ENCODE measurements around the gene SEC23A.
"Not testable (repeated sequence)": the region's sequence is repeated elsewhere in the genome, so short reads cannot be mapped to it uniquely, and the experiment has no call there.

Gene SEC23A

DNA sequence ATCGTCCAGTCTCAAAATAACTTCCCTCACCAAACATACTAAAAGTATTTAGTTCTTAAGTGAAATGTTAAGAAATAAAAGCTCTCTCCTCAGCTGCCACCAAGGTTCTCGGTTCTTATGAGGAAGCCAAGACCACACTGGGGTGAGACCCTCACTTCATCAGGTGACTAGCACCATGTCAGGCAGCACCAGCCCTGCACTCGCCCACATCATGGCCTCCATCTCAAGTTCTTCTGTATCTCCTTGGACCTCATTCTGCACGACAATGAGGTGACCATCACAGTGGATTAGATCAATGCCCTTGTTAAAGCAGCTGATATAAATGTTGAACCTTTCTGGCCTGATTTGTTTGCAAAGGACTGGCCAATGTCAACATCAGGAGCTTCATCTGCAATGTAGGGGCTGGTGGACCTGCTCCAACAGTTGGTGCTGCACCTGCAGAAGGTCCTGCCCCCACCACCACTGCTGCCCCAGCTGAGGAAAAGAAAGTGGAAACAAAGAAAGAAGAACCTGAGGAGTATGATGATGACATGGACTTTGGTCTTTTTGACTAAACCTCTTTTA, 12.4 kb downstream of the SEC23A start:
- no peak for DNase-seq

DNA sequence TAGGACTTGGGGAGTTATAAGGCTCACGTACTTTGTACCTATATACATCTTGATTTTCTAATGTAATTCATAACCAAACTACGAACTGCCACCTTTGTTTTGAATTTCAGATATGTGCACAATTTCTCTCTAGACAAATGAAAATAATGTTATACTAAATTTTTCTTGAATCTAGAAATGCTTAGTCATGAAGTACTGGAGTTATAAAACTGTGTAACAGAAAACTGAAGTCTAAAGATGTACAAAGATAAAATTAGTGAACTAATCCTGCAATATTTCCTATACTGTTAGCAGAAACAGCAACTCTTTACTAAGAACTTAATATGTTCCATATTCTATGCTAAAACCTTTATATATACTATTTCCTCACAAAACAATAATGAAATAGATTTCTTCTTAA, 15.5 kb downstream of the SEC23A start:
- DNase-seq: no peak

DNA sequence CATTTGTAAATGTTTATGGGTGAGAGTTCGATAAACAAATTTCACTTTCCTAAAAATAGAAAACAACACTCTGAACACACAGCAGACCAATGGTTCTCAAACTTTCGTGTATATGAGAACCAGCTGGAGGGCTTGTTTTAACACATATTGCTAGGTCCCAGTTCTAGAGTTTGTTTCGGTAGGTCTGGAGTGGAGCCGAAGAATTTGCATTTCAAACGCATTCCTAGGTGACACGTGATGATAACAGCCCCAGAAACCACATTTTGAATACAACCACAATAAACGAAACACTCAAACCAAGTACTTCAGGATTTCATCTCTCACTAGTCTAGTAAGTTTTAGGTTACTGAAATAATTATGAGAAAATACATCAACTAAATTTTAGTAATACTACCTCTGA, 17.1 kb downstream of the SEC23A start:
- DNase-seq: no peak

DNA sequence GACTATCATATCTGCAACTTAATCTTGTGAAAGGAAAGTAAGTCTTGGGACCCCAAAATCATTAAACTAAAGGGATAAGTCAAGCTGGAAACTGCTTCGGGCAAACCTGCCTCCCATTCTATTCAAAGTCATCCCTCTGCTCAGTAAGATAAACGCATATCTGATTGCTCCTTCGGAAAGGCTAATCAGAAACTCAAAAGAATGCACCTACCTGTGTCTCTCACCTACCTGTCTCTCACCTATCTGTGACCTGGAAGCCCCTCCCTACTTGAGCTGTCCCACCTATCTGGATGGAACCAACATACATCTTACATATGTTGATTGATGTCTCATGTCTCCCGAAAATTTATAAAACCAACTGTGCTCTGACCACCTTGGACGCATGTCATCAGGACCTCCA, 19.9 kb downstream of the SEC23A start:
- no peak for DNase-seq

DNA sequence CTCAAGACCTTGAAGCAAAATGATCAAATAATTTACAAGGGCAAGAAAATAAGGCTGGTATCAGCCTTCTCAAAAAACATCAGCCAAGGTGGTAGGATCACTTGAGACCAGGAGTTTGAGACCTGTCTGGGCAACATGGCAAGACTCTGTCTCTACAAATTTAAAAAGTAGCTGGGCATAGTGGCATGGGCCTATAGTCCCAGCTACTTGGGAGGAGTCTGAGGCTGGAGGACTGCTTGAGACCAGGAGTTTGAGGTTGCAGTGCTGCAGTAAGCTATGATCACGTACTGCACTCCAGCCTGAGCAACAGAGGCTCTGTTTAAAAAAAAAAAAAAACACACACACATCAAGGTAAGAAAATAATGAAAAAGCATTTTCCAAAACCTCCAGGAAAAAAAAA, 22.1 kb downstream of the SEC23A start:
- no peak for DNase-seq

DNA sequence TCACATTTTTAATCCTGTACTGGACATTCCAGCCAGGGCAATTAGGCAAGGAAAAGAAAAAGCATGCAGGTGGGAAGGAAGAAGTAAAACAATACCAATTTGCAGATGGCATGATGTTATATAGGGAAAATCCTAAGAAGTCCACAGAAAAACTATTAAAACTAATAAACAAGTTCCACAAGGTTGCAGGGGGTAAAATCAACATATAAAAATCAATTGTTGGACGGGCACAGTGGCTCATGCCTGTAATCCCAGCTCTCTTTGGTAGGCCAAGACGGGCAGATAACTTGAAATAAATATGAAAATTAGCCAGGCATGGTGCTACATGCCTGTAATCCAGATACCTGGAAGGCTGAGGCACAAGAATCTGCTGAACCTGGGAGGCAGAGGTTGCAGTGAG, 31.9 kb downstream of the SEC23A start:
- no peak for DNase-seq

DNA sequence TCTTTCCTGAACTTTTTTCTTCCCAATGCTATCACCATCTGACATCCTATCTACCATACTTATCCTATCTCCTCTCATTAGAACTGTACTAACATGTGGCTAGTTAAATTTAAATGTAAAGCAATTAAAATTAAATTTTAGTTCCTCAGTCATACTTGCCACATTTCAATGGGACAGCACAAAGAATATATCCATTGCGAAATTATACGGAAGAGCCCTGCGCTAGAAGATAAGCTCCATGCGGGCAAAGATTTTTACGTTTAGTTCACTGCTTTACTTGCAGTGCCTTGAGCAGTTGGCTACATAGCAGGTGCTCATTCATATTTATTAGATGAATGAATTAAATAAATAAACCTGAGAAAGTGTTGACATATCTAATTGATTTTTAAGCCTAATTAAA, 33.1 kb downstream of the SEC23A start:
- no peak for DNase-seq

DNA sequence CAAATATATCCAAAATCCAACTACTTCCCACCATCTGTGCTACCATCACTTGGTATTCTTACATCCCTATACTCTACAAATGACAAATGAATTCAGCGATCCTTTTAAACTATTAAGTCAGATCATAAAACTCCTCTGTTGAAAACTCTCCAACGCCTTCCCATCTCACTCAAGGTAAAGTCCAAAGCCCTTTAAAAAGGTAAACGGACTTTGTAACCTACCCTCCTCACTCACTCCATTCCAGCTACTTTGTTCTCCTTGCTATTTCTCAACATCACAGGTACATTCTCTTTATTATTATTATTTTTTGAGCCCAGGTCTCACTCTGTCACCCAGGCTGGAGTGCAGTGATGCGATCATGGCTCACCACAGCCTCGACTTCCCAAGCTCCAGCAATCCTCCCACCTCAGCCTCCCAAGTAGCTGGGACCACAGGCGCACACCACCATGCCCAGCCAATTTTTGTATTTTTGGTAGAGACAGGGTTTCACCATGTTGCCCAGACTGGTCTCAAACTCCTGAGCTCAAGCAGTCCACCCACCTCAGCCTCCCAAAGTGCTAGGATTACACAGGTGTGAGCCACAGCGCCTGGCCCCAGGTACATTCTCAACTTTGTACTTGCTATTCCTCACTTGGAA, 33.7 kb downstream of the SEC23A start:
- not testable (repeated sequence) for DNase-seq

DNA sequence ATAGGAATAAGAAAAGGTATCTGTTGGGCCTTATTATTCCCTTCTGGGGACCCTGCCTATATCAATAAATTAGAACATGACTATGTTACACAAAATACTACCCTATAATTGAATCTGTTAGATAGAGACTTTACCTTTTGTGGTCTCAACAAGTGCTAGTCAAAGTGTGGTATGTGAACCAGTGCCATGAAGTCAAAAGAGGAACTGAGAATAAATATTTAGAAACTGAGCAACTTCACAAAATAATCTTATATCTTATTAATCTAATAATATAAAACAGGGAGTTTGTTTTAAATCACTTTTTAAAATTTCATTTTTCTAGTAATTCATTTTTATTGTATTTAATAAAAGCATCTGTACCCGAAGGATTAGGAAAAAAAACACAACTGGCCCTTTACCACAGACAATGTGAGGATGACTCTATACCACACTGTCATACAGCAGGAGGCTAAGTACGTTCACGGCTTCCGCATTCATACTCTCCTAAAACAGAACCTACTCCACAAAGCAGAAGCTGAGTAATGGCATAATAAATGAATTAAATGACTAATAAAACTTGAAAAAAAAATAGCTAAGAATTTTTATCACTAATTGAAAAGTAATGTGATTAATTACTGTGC, 42.1 kb downstream of the SEC23A start:
- peak; percentile 25 for DNase-seq

DNA sequence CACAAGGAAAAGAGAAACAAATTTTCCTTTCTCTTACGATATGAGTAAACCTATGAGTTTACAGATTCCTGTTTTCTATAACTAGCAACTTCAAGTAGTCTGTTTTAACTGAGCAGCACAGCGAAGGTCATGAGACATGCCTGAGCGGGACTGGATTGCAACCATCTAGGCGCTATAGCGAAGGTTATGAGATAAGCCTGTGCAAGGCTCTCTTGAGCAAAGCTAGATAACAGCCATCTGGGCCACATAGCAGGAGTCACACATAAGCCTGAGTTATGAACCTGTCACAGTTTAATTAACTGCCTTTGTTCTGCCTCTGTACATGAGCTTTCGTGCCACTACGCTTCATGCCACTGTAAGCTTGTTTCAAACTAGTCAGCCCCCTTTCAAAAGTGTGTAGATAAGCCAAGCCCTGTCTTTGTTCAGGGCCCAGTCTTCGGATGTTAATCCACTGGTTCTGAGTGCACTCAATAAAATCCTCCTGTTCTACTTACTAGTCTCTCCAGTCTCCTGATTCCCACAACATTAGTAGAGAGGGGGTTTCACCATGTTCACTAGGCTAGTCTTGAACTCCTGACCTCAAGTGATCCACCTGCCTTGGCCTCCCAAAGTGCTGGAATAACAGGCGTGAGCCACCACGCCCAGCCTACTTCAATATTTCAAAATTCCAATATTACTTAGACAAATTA, 47.1 kb downstream of the SEC23A start:
- DNase-seq: no peak

DNA sequence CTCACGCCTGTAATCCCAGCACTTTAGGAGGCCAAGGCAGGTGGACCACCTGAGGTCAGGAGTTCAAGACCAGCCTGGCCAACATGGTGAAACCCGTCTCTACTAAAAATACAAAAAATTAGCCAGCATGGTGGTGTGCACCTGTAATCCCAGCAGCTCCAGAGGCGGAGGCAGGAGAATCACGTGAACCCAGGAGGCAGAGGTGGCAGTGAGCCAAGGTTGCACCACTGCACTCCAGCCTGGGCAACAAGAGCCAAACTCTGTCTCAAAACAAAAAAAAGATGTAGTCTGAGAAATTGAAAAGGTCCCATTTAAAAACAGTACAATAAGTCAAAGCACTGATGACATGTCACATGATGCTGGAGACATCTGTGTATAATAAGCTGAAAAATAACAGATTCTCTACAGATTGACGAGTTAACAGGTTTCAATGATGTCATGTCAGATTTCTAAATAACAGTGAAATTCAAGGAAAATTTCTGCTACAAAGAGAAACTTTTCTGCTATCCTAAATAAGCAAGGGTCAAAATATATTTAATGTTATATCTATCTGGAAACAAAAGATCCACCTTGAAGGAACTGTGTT, 50.1 kb downstream of the SEC23A start:
- DNase-seq: not testable (repeated sequence)

DNA sequence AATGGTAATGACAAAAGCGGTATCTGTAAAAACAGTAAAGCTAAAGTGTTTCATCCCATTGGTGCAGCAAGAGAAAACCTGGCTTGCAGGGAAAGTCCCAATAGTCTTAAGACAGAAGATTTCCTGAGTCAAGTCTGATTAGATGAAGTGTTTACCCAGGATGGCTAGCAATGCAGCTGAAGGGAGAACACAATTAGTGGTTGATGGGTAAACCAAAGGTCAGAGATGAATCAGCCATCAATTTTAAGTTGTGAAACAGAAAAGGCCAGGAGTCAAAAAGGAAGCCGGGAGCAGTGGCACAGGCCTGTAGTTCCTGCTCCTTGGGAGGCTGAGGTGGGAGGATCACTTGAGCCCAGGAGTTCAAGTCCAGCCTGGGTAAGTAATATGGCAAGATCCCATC, 52.6 kb downstream of the SEC23A start:
- DNase-seq: peak; percentile 55

DNA sequence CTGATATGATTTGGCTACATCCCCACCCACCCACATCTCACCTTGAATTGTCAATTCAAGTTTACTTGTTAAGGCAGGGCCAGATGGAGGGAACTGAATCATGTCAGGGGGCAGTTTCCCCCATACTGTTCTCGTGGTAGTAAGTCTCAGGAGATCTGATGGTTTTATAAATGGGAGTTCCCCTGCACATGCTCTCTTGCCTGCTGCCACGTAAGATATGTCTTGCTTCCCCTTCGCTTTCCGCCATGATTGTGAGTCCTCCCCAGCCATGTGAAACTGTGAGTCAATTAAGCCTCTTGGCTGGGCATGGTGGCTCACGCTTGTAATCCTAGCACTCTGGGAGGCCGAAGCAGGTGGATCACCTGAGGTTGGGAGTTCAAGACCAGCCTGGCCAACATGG, 57.1 kb downstream of the SEC23A start:
- not testable (repeated sequence) for DNase-seq

DNA sequence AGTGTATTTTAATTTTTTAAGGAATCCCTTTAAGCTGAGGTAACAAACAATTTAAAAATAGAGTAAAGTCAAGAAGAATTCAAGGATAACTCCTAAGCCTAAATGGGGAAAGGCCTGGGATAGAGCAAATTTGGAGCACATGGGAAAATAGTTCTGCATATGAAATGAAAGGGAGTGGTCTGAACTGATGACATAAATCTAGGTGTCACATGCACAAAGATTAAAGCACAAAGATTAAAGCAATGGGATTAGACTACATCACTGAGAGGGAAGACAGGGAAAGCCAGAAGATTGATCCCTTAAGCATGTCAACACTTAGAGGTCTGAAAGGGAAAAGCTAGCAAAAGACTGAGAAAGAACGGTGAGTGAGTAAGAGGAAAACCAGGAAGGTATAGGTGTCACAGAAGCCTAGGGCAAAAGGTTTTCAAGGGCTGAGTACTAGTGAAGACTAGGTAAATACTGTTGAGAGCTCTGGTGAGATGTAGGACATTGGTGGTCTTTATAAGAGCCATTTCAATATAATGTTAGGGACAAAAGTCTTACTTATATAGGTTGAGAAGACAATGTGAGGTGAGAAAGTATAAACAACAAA, 59.6 kb downstream of the SEC23A start:
- DNase-seq: no peak

DNA sequence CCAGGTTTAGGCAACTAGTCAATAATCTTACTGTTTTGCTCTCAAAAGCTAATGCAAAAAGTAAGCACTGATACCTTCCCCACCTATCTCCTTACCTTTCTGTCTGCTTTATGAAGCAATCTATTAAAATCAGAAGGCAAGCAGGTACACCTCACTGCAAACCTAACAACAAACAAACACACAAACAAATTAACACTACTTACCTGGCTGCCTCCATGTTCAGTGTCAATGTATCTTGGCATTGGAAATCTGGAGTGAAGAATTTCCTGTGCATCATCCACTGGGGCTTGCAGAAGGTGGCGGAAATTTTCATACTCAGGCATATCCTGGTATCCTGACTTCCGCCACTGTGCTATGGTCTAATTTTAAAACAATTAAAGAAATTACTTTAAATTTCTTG, 62.5 kb downstream of the SEC23A start:
- DNase-seq: no peak

DNA sequence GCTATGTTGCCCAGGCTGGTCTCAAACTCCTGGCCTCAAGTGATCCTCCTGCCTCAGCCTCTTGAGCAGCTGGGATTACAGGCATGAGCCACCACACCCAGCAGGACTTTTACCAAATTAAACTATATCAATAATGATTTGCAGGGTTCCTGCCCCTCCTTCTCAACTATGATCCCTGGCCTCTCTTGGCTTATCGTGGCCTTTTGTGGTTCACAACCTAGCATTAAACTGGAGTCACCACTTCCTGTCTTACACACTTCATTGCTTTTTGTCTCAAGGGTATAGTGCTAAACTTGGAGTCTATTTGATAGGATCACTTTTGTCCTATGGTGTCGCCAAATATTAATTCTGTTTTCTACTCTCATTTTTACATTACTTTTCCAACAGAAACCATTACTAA, 64.5 kb downstream of the SEC23A start:
- no peak for DNase-seq

DNA sequence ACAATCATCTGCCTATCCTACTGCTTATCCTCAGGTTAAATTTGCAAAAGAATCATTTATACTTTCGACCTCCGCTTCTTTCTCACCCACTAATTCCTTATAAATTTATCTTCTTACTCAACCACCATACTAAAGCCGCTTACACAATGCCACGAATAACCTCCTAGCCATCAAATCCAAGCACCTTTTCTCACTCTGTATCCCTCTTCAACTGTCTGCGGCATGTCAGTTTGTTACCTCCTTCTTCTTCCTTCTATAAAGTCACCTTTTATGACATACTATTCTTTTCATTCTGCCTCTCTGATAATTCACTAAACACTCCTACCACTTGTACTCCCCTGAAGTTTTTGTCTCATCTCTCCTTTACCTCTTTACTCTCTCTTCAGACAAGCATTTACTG, 66.3 kb downstream of the SEC23A start:
- no peak for DNase-seq

DNA sequence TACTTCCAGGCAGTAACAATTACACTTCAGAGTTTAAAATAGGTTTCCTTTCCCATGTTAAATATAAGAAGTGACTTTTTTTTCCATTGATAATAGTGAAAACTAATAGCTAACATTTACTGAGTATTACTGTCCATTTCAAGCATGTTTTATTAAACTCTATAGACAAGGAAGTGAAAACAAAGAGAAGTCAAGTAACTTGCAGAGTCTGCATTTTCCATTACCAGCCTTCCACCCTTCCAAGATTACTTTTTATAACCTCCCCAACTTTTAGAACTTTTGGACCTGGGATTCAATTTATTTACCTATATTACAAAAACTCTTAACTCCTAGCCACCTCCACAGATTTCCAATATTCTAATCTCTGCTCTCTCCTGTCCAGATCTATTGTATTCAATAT, 67.7 kb downstream of the SEC23A start:
- DNase-seq: no peak

DNA sequence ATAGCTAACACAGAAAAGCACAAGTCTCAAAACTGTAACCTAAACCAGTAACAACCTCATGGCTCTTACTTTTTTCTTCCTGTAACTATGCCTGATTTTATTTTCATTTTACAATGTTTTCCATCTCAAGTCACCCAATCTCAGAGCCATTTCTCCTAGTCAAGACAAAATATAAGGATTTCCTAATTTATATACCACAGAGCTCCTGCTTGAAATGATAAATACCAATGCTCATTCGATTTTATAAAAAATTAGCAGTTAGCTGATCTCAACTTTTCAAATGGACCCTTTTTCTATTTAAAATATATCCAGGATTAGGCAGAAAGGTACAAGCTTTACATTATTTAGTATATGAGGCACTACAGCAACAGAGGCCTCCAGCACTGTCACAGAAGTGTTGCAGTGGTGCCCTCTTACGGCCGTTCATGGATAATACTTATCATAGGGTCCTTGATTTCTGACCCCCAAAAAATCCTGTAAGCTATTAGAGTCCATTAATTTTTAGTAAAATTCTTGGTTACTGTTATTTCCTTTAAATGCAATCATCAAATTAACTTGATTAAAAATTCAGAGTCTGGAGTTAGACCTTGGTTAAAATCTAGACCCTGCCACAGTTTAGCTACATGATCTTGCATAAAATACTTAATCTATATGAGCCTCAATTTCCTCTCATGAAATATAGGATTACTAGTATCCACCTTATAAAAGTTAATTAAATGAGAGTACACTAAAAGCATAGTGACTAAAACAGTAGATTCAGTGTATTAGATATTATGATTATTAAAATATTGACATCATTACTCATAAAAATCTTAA, 68.3 kb downstream of the SEC23A start:
- DNase-seq: no peak

DNA sequence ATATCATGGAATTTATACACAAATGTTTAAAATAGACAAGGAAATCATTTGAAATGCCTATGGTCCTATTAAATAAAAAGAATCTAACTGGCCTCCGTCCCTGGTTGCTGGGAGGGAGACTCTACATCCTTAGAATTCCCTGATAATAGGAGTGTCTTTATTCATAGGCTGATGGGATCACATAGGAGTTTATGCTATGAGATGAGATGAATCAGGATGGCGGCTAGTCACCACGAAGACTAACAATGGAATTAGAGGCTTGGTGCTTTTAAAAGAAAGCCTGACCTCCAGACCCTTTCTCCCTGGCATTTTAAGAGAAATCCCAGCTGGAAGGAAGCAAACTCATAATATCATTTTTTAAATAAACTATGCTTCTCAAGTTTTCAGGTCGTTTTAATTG, 69.7 kb downstream of the SEC23A start:
- DNase-seq: no peak

DNA sequence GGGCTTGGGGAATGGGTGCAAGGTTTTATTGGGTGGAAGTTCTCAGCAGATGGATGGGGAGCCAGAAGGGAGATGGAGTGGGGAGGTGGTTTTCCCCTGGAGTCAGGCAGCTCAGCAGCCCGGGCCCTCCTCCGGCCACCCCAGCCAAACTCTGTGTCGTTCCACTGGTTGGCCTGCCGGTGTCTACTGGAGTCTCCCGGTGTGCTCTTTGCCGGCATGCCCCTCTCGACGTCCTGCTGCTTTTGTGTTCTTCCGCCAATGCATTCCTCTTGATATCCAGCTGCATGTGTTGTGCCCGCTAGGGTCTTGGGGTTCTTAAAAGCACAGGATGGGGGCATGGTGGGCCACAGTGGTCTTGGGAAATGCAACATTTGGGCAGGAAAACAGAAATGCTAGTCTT, 72.8 kb downstream of the SEC23A start:
- DNase-seq: no peak

DNA sequence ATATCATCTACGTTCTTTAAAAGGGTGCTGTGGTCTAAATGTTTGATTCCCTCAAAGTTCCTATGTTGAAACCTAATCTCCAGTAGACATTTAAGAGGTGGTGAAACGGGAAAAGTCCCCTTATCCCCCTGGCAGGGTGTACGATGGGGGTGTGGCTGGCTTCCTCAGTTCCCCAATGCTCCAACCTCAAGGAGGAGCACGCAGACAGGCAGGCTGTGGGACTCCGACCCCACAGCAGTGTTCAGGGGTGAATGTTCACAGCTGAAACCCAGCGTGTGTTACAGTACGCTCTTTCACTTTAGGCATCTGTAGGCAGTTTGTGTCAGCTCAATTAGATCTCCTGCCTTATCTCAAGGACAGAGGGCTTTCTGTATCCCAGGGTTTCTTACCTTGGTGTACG, 73.2 kb downstream of the SEC23A start:
- no peak for DNase-seq

DNA sequence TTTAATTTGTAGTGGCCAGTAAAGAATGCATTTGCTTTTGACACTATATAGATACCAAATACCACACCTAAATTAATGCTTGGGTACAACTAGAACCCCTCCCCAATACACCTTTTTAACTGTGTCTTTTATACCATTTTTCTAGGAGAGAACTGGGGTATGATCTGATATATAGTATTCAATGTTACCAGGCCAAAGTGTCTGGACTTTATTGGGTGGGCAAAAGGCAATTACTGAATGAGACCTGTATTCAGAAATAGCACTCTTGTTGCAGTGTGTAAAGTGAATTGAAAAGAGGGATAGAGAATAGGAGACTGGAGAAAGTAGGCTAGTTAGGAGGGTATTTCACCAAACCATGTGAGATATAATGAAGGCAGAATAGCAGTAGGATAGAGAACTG, 74.4 kb downstream of the SEC23A start:
- no peak for DNase-seq

Data from suppressor macrophage treated with lipopolysaccharide for 4 hours (primary cell).